Kidney epithelial cell (primary cell): ENCODE measurements around the gene NPL. TPM values are rescaled to one million over a fixed set of nuclear protein-coding genes. Genes with fewer than 3 reads are reported as not detected.

Experiments
- DNase-seq: peaks from one replicate; pipeline ENCODE4 v3.0.0-alpha.2; 2010; ENCODE audit warnings: low read depth
- H3K27me3 ChIP-seq: 2 replicates; pipeline ENCODE4 v1.6.0; 2011; ENCODE audit warnings: low read length; ENCODE audit not compliant: control insufficient read depth, insufficient read depth
- H3K36me3 ChIP-seq: 2 replicates; pipeline ENCODE4 v1.5.1; 2011; ENCODE audit warnings: low read length; ENCODE audit not compliant: control insufficient read depth, insufficient read depth
- H3K4me3 ChIP-seq: 2 replicates; pipeline ENCODE4 v1.5.1; 2011; ENCODE audit warnings: low read depth, mild to moderate bottlenecking, control low read depth, low read length
- CTCF ChIP-seq: IDR thresholded peaks from 2 replicates; pipeline ENCODE4 v1.5.1; 2011; ENCODE audit warnings: mild to moderate bottlenecking, moderate library complexity, low read length, control low read depth, inconsistent platforms; ENCODE audit not compliant: insufficient read depth, poor library complexity, severe bottlenecking
- total RNA-seq: library from RNA; depleted of rRNA; stranded (reverse); fragments of >200 nt; gene quantifications from 2 replicates; pipeline ENCODE4 v1.2.3, GENCODE V29; 2015

The NPL gene
- total RNA-seq, 1 donor from 2014 or later = 2.3 TPM

- TF ChIP-seq CTCF = no peak
- no peaks in the 10 kb centered on the region for H3K36me3 ChIP-seq
- no peaks in the 10 kb centered on the region for H3K27me3 ChIP-seq
- H3K4me3 ChIP-seq = no peak overlapping the region
- no peak for DNase-seq
Observed at GRCh38 chr1:182764029-182764727, 25.4 kb upstream of the NPL start.

- no peaks in the 10 kb centered on the region for H3K36me3 ChIP-seq
- H3K4me3 ChIP-seq = no peak overlapping the region
- H3K27me3 ChIP-seq = no peaks in the 10 kb centered on the region
- no peak for TF ChIP-seq CTCF
- DNase-seq = no peak
Observed at GRCh38 chr1:182765391-182765790, 24.2 kb upstream of the NPL start.

GRCh38 chr1:182766050-182766449, 23.5 kb upstream of the NPL start:
- no peaks in the 10 kb centered on the region for H3K27me3 ChIP-seq
- no peak for DNase-seq
- no peaks in the 10 kb centered on the region for H3K36me3 ChIP-seq
- TF ChIP-seq CTCF = no peak
- no peak overlapping the region for H3K4me3 ChIP-seq

GRCh38 chr1:182766881-182767645, 22.5 kb upstream of the NPL start:
- no peak for TF ChIP-seq CTCF
- no peak for DNase-seq
- Histone ChIP-seq H3K36me3 (no peaks in the 10 kb centered on the region), H3K4me3 (no peak overlapping the region), H3K27me3 (no peaks in the 10 kb centered on the region)

- TF ChIP-seq CTCF = no peak
- no peaks in the 10 kb centered on the region for H3K36me3 ChIP-seq
- no peaks in the 10 kb centered on the region for H3K27me3 ChIP-seq
- no peak for DNase-seq
- no peak overlapping the region for H3K4me3 ChIP-seq
Observed at GRCh38 chr1:182768963-182769362, 20.6 kb upstream of the NPL start.
